Retinal pigment epithelial cell (primary cell): ENCODE results near the gene CNTNAP2.

Source experiments
- DNase-seq: peaks from one replicate; pipeline ENCODE4 v3.0.0-alpha.2; 2010; ENCODE audit warnings: low read depth
- H3K4me3 ChIP-seq: 2 replicates; pipeline ENCODE4 v1.5.1; 2011; ENCODE audit warnings: mild to moderate bottlenecking, low read length, control low read depth, moderate library complexity
- CTCF ChIP-seq: conservative IDR thresholded peaks from 2 replicates; pipeline ENCODE4 v1.5.1; 2011; ENCODE audit warnings: low read depth, low read length, control low read depth, inconsistent platforms

Gene CNTNAP2

GRCh38 chr7:148201992-148202391 is 2085.4 kb downstream of the CNTNAP2 start:
- H3K4me3 ChIP-seq, result no peak overlapping the region
- TF ChIP-seq CTCF, result no peak
- no peak for DNase-seq

GRCh38 chr7:148204639-148205304 is 2088.2 kb downstream of the CNTNAP2 start:
- DNase-seq, result no peak
- TF ChIP-seq CTCF, result no peak

GRCh38 chr7:148209643-148210190 is 2093.1 kb downstream of the CNTNAP2 start:
- no peak for DNase-seq
- no peak for TF ChIP-seq CTCF
- H3K4me3 ChIP-seq, result no peak overlapping the region

More at GRCh38 chr7:148204639-148205304, 2088.2 kb downstream of the CNTNAP2 start:
- H3K4me3 ChIP-seq, result no peak overlapping the region

- no peak for DNase-seq
- H3K4me3 ChIP-seq, result no peak overlapping the region
- TF ChIP-seq CTCF, result no peak
These were observed 2094.3 kb downstream of the CNTNAP2 start for GRCh38 chr7:148210804-148211325.

- H3K4me3 ChIP-seq, result no peak overlapping the region
- TF ChIP-seq CTCF, result no peak
- DNase-seq, result no peak
These were observed 2095.1 kb downstream of the CNTNAP2 start for GRCh38 chr7:148211740-148212151.

- H3K4me3 ChIP-seq, result no peak overlapping the region
- TF ChIP-seq CTCF, result no peak
- no peak for DNase-seq
These were observed 2096.1 kb downstream of the CNTNAP2 start for GRCh38 chr7:148212731-148213130.

- no peak for TF ChIP-seq CTCF
- no peak for DNase-seq
- no peak overlapping the region for H3K4me3 ChIP-seq
These were observed 2097.5 kb downstream of the CNTNAP2 start for GRCh38 chr7:148214101-148214500.
